GM21515 (cell line): Measurements from ENCODE around the gene ESR1.
A peak's percentile ranks its signal among the peaks of the same experiment; 100 is the strongest.

Experiments used
- ATAC-seq: cut with Tn5 transposase; IDR thresholded peaks from one replicate; pipeline ENCODE4 v1.9.1; 2021; ENCODE audit not compliant: unreplicated experiment

Gene ESR1

DNA sequence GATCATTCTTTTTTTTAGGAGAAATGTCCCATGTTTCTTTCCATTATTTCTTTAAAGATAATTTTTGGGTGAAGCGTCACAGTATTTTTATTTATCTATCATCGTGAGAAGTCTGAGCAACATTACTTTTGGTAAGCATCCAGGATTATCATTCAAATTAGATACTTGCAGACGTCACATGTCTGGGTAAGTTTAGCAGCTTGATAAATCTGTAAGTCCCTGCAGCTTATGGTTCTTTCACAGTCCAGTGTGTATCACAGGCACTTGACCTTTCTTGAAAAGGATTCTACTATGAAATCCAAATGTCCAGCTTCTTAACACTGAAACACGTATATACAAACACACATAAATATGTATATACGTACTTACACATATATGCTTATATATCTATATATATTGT is 359.4 kb downstream of the ESR1 start:
- ATAC-seq: no peak

DNA sequence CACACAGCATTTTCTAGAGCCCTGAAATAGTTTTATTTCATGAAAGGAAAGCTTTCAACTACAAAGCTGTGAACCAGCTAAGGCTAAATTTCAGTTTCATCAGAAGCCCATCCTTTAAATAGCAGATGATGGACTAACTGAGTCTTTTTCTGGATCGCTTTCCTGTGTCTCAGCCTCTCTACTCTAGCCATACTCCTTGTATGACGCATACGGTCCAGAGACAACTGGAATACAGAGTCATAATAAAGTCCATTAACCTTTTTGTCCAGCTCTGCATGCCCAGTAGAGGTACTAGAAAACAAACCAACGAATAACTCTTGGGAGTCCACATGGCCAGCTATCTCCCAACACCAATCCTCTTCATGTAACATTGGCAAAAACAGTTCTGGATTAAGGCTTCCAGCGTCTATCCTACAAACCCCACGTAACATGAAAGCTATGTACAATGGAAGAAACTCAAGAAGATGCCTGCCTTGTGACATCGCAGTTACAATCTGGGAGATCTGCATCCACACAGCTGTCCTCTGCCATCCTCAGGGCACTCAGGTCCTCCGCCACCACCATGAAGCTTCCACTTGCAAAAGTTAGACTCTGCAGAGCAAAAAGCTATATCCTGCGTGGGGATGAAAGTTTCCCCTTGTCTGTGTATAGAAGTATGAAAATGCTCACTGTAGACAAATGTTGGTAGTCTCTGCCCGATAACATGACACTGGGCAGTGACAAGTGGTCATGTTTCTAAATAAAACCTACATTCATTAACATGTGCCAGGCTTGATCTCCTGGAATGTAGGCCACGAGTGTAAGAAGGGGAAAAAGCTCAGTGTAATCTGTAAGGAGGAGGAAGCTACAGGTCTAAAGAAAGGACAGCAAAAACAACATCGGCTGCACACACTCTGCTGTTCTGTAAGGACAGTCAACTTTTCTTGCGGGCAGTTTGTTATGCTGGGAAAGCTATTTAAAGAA is 360.4 kb downstream of the ESR1 start:
- no peak for ATAC-seq

DNA sequence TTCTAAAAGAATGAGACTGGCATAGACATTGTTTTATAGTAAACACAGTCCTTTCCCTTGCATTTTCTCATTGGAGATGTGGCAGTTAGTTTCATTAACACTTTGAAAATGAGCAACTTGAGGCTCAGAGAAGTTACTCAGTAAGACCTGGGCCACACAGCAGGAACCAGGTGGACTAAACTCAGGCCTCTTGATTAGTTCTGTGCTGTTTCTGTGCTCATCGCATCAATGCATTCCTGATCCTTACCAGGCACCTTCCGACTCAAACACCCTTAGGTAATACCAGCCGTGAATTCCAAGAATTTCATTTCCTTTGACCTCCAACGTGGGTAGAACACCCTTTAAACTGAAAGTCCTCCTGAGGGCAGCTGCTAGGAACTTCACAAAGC is 362.8 kb downstream of the ESR1 start:
- no peak for ATAC-seq

DNA sequence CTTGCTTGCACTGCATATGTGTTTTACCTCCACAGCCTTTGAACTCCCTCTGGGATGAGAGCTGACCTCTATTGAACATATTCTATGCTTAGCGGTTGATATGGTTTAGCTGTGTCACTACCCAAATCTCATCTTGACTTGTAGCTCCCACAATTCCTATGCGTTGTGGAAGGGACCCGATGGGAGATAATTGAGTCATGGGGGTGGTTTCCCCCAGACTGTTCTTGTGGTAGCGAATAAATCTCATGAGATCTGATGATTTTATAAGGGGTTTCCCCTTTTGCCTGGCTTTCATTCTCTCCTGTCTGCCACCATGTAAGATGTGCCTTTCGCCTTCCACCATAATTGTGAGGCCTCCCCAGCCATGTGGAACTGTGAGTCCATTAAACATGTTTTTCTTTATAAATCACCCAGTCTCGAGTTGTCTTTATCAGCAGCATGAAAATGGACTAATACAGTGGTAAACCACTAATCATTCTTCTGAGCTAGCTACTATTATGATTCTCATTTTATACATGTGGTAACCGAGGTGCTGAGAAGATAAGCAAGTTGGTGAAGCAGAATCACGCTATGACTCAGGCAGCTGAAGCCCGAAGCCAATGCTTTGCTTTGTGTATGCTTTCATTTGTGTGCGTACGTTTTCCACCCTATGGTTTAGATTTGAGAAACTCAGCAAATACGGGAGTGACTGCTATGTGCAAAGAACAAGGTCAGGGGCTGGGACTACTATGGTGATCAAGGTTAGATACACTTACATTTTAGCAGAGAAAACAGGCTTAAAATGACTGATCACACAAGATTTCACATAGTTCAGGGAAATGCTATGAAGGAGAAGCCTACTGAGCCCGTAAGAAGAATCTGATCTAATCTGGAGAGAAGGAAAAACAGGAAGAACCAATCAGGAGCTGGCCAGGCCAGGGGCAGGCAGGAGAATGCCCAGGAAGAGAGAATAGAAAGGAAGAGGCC is 363.5 kb downstream of the ESR1 start:
- ATAC-seq: peak; percentile 93

DNA sequence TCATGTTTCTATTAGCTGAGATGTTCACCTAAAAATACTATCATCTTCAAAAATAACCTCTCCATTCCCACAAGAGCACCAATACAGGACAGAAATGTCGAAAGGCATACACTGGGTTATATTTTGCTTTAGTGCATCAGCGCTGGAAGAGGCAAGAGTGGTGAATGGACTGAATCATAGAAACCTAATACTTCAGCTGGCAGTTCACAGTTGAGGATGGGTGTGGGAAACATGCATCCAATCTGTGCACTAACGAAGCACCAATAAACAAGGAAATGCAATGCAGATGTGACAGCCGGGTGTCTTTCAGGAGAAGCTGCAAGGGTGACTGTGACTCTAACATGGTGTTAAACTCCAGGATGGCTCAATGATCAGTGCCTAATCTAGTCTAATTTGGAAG is 365.8 kb downstream of the ESR1 start:
- no peak for ATAC-seq

DNA sequence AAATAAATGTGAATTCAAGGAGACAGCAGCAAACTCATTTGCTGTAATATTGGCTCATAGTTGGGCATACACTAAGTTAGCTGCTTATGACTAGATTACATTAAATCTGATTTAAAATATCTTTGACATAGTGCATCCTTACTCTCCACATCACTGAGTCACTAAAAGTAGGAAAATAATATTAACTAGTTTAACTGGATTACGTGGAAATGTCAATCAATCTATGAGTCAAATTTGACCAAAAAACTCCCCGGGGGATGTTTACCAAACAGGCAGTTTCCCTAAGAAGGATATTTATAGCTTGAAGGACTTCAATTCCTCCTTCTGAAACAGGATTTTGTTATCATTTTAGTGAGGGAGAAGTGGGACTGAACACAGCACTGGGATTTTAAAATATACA is 366.5 kb downstream of the ESR1 start:
- no peak for ATAC-seq

DNA sequence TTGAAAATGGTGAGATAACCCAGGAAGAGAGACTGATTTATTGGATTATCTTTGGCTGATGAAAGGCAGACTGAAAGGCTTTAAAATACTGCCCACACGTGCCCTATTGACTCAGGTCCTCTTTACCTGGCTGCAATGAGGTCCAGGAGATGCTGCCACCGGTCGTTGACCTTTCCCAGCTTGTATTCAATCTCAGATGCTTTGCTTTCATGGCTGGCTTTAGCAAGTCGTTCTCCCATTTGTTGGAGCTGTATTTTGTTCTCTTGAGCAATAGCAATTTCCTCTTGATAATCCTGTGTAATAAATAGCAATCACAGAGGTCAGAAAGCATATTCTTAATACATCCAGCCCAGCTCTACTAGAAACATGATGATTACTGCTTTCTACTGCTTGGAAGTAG is 368.8 kb downstream of the ESR1 start:
- no peak for ATAC-seq
